NCI-H187 treated with DMSO at 0.1 percent for 48 hours (cell line): ENCODE data around the gene MTG1.
"Not testable (repeated sequence)": the region's sequence is repeated elsewhere in the genome, so short reads cannot be mapped to it uniquely, and the experiment has no call there.

Experiments used
- DNase-seq: peaks from one replicate; lab custom pipeline; 2025; lab: John Stamatoyannopoulos, UW

MTG1 gene

GRCh38 chr10:133378251-133379096, 15.5 kb upstream of the MTG1 start:
- DNase-seq, result no peak

- DNase-seq, result no peak
Observed at GRCh38 chr10:133379152-133379800, 14.7 kb upstream of the MTG1 start, which contains the start of gene PAOX. PAOX (plus strand) TSS chr10:133379262; CDS start chr10:133379317, 55 bp downstream.

GRCh38 chr10:133379801-133380666, 13.9 kb upstream of the MTG1 start:
- no peak for DNase-seq

GRCh38 chr10:133381036-133381435, 12.9 kb upstream of the MTG1 start:
- no peak for DNase-seq

DNA sequence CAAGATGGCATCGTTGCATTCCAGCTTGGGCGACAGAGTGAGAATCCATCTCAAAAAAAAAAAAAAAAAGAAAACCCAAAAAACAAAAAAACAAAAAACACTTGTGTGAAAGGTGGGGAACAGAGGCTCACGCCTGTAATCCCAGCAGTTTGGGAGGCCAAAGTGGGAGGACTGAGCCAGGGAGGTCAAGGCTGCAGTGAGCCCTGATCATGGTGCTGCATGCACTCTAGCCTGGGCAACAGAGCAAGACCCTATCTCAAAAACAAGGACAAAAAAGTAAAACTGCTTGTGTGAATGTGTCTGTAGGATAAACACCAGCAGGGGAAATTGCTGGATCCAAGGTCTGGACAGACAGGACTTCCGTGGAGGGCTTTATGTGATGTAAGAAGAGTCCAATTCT, 10.4 kb upstream of the MTG1 start:
- DNase-seq, result no peak

DNA sequence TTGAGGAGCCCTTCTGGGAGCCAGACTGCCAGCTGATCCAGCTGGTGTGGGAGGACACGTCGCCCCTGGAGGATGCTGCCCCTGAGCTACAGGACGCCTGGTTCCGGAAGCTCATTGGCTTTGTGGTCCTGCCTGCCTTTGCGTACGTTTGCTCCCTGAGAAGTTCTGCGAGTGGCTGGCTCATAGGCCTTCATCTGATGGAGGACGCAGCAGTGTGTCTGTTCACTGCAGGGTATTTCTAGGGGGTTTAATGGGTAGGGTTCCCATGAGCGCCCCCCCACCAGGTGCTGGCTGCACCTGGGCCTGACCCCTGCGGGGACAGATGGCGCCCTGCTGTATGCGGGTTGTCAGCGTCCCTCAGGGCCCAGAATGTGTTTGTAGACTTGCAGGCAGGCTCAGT, 9.9 kb upstream of the MTG1 start:
- DNase-seq, result no peak

DNA sequence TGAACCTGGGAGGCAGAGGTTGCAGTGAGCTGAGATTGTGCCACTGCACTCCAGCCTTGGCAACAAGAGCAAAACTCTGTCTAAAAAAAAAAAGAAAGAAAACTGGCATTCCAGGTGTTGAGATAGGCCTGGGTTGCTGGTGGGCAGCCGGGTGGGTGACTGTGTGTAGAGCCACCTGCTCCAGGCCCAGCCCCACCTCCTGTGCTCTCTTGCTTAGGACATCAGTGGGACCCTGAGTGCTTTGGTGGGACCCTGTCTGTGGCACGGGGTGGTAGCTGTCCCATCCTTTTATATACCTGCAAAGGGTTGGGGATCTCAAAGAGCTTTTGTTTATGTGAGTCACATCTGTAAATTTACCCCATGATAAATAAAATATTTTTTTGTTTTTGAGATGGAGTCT, 8.7 kb upstream of the MTG1 start:
- DNase-seq, result no peak

DNA sequence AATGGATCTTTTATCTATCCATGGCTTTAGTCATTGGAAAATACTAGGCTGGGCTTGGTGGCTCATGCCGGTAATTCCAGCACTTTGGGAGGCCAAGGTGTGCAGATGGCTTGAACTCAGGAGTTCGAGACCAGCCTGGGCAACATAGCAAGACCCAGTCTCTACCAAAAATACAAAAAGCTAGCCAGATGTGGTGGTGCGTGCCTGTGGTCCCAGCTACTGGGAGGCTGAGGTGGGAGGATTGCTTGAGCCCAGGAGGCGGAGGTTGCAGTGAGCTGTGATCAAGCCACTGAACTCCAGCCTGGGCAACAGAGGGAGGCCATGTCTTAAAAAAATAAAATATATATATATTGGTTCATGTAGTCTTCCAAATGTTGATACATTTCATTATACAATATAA, 7.0 kb upstream of the MTG1 start:
- DNase-seq, result not testable (repeated sequence)

GRCh38 chr10:133388236-133388972, 5.6 kb upstream of the MTG1 start:
- DNase-seq, result no peak

GRCh38 chr10:133388973-133389818, 4.8 kb upstream of the MTG1 start:
- no peak for DNase-seq

GRCh38 chr10:133390597-133391248, 3.2 kb upstream of the MTG1 start:
- no peak for DNase-seq

GRCh38 chr10:133391249-133391635, 2.7 kb upstream of the MTG1 start:
- DNase-seq, result no peak

GRCh38 chr10:133391761-133392518, 2.0 kb upstream of the MTG1 start:
- DNase-seq, result no peak

DNA sequence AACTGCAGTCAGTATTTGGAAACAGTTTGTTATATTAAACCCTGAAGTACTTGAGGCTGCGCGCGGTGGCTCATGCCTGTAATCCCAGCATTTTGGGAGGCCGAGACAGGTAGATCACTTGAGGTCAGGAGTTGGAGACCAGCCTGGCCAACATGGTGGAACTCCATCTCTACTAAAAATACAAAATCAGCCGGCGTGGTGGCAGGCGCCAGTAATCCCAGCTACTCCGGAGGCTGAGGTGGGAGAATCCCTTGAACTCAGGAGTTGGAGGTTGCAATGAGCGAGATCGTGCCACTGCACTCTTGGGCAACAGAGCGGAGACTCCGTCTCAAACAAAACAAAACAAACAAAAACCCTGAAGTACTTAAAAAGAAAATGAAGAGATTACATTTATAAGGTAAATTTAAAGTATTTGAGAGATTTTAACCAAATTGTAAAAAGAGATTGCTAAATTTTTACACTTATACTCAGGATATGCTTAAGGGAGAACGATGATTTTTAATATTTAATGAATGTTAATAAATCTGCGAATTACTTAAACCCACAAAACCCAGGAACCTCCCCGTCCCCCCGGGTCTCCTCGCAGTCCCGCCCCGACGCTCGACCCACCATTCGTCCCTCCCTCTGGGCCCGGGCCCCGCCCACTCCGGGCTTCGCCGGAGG, 425 bp upstream of the MTG1 start:
- DNase-seq, result no peak

GRCh38 chr10:133394801-133395221, 854 bp downstream of the MTG1 start:
- no peak for DNase-seq

GRCh38 chr10:133396035-133396624, 2.2 kb downstream of the MTG1 start:
- DNase-seq, result no peak

- DNase-seq, result no peak
Observed at GRCh38 chr10:133397938-133398337, 4.0 kb downstream of the MTG1 start.

DNA sequence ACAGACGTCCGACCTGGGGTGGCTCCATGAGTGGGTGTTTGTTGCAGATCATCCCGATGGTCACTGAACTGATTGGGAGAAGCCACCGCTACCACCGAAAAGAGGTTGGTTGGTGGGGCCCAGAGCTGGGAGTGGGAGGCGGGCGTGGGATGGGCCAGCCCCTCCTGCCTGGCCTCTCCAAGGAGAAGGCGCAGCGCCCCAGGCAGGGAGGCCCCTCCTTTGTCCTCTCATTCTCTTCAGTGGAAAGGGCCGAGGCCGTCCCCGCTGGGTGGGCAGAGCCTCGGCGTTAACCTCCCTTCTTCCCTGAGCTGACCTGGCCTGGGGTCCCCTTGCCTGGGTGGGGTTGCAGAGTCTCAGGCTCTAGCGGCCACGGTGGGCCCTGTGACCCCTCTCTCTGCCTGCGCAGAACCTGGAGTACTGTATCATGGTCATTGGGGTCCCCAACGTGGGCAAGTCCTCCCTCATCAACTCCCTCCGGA, 5.2 kb downstream of the MTG1 start:
- DNase-seq, result no peak
